GM13976 (cell line): ENCODE data around the gene ARRB1.

Source experiments
- DNase-seq: peaks from one replicate; pipeline ENCODE4 v3.0.0; 2012; ENCODE audit warnings: low spot score
- CTCF ChIP-seq: IDR thresholded peaks from 2 replicates; pipeline ENCODE4 v1.5.1; 2012; ENCODE audit warnings: borderline replicate concordance, mild to moderate bottlenecking; ENCODE audit not compliant: insufficient read depth; ENCODE audit errors: extremely low read depth, missing control alignments, control extremely low read depth
- in situ Hi-C: fragments of 300-500 bp; cut with MboI; formaldehyde crosslinking; loops from one replicate; pipeline ENCODE4 v1.12.0; 2022; ENCODE audit warnings: low sequenced_read_pairs, mixed read lengths, inconsistent platforms; ENCODE audit not compliant: unreplicated experiment

Gene ARRB1

GRCh38 chr11:75261902-75262361, 89.5 kb downstream of the ARRB1 start:
- no peak for DNase-seq
- in situ Hi-C loops, result no loop called here
- no peak for TF ChIP-seq CTCF

GRCh38 chr11:75260396-75261170, 90.9 kb downstream of the ARRB1 start:
- DNase-seq, result no peak
- TF ChIP-seq CTCF, result no peak
- in situ Hi-C loops, result no loop called here

GRCh38 chr11:75254326-75254725, 97.1 kb downstream of the ARRB1 start:
- no peak for TF ChIP-seq CTCF
- DNase-seq, result no peak
- in situ Hi-C loops, result no loop called here

- in situ Hi-C loops, result loop anchor here (10.0 kb wide), 1 partner anchor 225 kb away; no protein-coding TSS in a partner anchor
- no peak for DNase-seq
- no peak for TF ChIP-seq CTCF
Observed at GRCh38 chr11:75249704-75250103, 101.8 kb downstream of the ARRB1 start.

- in situ Hi-C loops, result loop anchor here (10.0 kb wide), 1 partner anchor 224 kb away; no protein-coding TSS in a partner anchor
- TF ChIP-seq CTCF, result no peak
- no peak for DNase-seq
Observed at GRCh38 chr11:75248924-75249256, 102.6 kb downstream of the ARRB1 start.

- DNase-seq, result no peak
- TF ChIP-seq CTCF, result no peak
- in situ Hi-C loops, result loop anchor here (10.0 kb wide), 1 partner anchor 222 kb away; no protein-coding TSS in a partner anchor
Observed at GRCh38 chr11:75246671-75247350, 104.7 kb downstream of the ARRB1 start.
